ENCODE data around the gene UFC1. TPM values are rescaled to one million over a fixed set of nuclear protein-coding genes. Genes with fewer than 3 reads are reported as not detected.

UFC1 gene
- total RNA-seq, 1 donor from 2014 or later: 84.4 TPM

DNA sequence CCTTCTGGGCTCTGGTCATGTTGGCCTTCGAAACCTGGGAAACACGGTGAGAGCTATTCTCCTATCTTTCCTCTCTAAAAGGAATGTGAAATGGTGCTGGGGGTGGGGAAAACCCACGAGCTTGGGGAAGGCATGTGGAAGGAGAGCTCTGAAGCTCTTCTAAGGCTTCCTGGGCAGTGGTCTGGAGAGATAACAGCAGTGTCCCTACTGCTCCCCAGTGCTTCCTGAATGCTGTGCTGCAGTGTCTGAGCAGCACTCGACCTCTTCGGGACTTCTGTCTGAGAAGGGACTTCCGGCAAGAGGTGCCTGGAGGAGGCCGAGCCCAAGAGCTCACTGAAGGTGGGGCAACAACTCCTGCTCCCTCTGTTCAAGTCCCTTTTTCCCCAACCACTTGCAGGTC lies 8.3 kb downstream of the UFC1 start:
- no peak for DNase-seq
- Histone ChIP-seq H3K4me1 (peaks cover 23% of the 10 kb centered on the region), H3K27ac (no peak overlapping the region), H3K27me3 (no peaks in the 10 kb centered on the region), H3K4me3 (no peak overlapping the region), H3K9me3 (no peaks in the 10 kb centered on the region), H3K36me3 (peaks cover 36% of the 10 kb centered on the region)
- TF ChIP-seq, protein P1, sequence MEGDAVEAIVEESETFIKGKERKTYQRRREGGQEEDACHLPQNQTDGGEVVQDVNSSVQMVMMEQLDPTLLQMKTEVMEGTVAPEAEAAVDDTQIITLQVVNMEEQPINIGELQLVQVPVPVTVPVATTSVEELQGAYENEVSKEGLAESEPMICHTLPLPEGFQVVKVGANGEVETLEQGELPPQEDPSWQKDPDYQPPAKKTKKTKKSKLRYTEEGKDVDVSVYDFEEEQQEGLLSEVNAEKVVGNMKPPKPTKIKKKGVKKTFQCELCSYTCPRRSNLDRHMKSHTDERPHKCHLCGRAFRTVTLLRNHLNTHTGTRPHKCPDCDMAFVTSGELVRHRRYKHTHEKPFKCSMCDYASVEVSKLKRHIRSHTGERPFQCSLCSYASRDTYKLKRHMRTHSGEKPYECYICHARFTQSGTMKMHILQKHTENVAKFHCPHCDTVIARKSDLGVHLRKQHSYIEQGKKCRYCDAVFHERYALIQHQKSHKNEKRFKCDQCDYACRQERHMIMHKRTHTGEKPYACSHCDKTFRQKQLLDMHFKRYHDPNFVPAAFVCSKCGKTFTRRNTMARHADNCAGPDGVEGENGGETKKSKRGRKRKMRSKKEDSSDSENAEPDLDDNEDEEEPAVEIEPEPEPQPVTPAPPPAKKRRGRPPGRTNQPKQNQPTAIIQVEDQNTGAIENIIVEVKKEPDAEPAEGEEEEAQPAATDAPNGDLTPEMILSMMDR (IDR thresholded peaks at IDR 0.05): no peak
- intact Hi-C loops (cut with DNase I): no loop called here
- no peak for ATAC-seq

DNA sequence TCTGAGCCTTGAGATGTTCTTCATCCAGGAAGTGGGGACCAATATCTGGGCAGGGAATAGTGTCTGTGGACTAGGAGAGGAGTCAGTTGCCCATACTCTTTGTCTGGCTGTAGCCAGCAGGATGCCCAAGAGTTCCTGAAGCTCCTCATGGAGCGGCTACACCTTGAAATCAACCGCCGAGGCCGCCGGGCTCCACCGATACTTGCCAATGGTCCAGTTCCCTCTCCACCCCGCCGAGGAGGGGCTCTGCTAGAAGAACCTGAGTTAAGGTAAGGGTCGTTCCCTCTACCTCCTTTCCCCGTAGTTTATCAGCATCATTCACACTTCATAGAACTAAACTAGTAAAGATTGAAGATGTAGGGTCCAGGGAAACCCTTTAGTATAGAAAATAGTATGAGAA lies 9.0 kb downstream of the UFC1 start:
- no peak for DNase-seq
- Histone ChIP-seq H3K27me3 (no peaks in the 10 kb centered on the region), H3K9me3 (no peaks in the 10 kb centered on the region), H3K4me1 (peaks cover 30% of the 10 kb centered on the region), H3K27ac (no peak overlapping the region), H3K36me3 (peaks cover 33% of the 10 kb centered on the region), H3K4me3 (no peak overlapping the region)
- ATAC-seq: no peak
- TF ChIP-seq, protein P1 (IDR thresholded peaks at IDR 0.05): no peak
- intact Hi-C loops (cut with DNase I): no loop called here

DNA sequence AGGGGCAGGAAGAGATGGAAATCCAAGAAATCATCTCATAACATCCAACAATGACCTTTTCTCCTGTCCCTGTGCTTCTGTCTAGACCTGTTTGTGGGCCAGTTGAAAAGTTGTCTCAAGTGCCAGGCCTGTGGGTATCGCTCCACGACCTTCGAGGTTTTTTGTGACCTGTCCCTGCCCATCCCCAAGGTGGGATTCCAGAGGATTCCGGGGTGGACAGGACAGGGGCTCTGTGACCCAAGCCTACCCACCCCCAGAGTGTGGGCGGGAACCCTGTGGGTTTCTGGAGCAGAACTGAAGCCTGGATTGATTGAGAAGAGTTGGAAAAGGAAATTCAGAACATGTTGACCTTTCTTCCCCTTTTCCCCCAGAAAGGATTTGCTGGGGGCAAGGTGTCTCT lies 10.0 kb downstream of the UFC1 start:
- DNase-seq (peak; percentile 48), ATAC-seq (no peak)
- H3K4me3 ChIP-seq: no peak overlapping the region
- no peaks in the 10 kb centered on the region for H3K27me3 ChIP-seq
- no peaks in the 10 kb centered on the region for H3K9me3 ChIP-seq
- H3K4me1 ChIP-seq: peaks cover 29% of the 10 kb centered on the region
- TF ChIP-seq, protein P1 (IDR thresholded peaks at IDR 0.05): no peak
- no peak overlapping the region for H3K27ac ChIP-seq
- H3K36me3 ChIP-seq: peaks cover 33% of the 10 kb centered on the region
- intact Hi-C loops (cut with DNase I): no loop called here

DNA sequence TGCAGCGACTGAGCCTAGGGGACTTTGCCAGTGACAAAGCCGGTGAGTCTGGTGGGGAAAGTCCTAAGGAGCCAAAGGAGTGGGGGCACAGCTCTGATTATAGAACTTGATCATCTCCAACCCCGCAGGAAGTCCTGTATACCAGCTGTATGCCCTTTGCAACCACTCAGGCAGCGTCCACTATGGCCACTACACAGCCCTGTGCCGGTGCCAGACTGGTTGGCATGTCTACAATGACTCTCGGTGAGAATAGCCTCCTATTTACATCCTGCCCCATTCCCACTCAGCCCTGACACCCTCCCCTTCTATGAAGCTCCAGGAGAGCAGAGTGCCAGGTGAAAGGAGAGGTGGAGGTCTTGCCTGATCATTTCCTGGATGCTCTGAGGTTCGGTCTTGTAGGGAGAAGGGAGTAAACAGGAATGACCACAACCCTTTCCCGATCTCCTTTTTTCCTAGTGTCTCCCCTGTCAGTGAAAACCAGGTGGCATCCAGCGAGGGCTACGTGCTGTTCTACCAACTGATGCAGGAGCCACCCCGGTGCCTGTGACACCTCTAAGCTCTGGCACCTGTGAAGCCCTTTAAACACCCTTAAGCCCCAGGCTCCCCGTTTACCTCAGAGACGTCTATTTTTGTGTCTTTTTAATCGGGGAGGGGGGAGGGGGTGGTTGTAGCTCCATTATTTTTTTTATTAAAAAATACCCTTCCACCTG lies 11.3 kb downstream of the UFC1 start:
- Histone ChIP-seq H3K27ac (peak overlapping the region; percentile 97), H3K27me3 (no peaks in the 10 kb centered on the region), H3K36me3 (peaks cover 45% of the 10 kb centered on the region), H3K4me3 (peak overlapping the region; percentile 68), H3K4me1 (peaks cover 24% of the 10 kb centered on the region), H3K9me3 (no peaks in the 10 kb centered on the region)
- peak; percentile 53 for DNase-seq
- ATAC-seq: no peak
- TF ChIP-seq, protein P1 (IDR thresholded peaks at IDR 0.05): no peak
- intact Hi-C loops (cut with DNase I): no loop called here

DNA sequence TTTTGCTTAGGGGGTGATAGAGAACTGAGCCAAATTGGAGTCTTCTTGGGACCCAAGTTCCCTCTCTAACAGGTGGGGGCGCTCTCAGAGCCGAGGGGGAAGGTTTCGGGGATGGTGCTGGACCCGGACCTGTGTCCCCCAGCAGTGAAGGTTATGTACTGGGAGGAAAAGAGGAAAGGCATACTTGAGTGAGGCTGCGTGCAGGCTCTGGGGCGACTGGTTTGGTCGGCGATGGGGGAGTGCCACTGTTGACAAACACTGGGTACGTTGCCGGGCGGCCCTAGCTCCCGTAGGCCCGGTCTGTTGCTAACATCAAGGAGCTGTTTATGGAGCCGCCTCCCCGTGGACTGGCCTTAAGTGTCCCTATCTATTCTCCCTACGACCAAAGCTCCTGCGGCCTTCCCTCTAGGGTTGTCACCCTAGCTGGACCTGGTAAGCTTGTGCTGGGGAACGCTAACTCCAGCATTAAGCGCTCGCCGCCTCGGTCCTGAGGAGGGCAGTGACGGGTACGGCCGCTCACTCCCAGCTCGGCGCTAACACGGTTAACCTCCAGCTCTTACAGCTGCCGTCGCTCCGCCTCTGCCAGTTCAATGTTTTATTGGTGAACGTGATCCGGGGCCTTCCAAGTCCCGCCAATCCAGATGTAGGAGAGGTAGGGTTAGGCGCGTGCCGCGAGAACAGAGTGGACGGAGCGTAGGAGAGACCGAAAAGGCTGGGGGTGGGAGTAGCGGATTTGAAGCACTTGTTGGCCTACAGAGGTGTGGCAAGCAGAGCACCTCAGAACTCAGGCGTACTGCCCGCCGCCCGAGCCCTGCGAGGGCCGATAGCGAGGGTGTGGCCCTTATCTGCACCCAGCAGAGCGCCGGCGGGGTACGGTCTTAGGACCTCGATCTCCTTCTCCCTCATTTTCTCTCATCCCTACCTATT lies 12.2 kb downstream of the UFC1 start, which contains the start of gene PPOX:
TSS of gene PPOX (plus strand) at position 685 of the 927 bp plus-strand sequence. CDS start 422 bp downstream, outside the sequence.
- Histone ChIP-seq H3K27ac (peak within 1 kb of the TSS; percentile 97), H3K36me3 (peaks cover 54% of the 10 kb centered on the region), H3K27me3 (no peaks in the 10 kb centered on the region), H3K4me3 (peak within 1 kb of the TSS; percentile 68), H3K9me3 (no peaks in the 10 kb centered on the region), H3K4me1 (peaks cover 15% of the 10 kb centered on the region)
- DNase-seq: peak; percentile 97
- intact Hi-C loops (cut with DNase I): no loop called here
- TF ChIP-seq, protein P1 (IDR thresholded peaks at IDR 0.05): peak; percentile 37
- ATAC-seq: peak; percentile 97

All from upper lobe of right lung (tissue), 1 donor.